ENCODE measurements around the gene SERPINB6.
"Not testable (repeated sequence)": the region's sequence is repeated elsewhere in the genome, so short reads cannot be mapped to it uniquely, and the experiment has no call there.

SERPINB6 gene

GRCh38 chr6:2901645-2902502 lies 69.5 kb downstream of the SERPINB6 start:
- H3K27ac ChIP-seq; in situ Hi-C loops (cut with HindIII; ENCODE audit: low pct_ligation_motif_present, low sequenced_read_pairs); H3K27me3 ChIP-seq (replicated peaks); DNase-seq: not testable (repeated sequence)
- Histone ChIP-seq H3K36me3 (replicated peaks) (peaks cover 13% of the 10 kb centered on the region), H3K4me3 (ENCODE audit: low read depth, low read length) (peak overlapping the region; percentile 75)

GRCh38 chr6:2900821-2901644 lies 70.3 kb downstream of the SERPINB6 start:
- Histone ChIP-seq H3K27me3 (replicated peaks) (no peaks in the 10 kb centered on the region), H3K27ac (no peak overlapping the region), H3K36me3 (replicated peaks) (peaks cover 13% of the 10 kb centered on the region), H3K4me3 (ENCODE audit: low read depth, low read length) (no peak overlapping the region)
- no peak for DNase-seq
- in situ Hi-C loops (cut with HindIII; ENCODE audit: low pct_ligation_motif_present, low sequenced_read_pairs): no loop called here
- TF ChIP-seq CTCF (IDR thresholded peaks at IDR 0.05; ENCODE audit: low read depth, low read length, missing control alignments): no peak

- DNase-seq: no peak
- Histone ChIP-seq H3K4me3 (ENCODE audit: low read depth, low read length) (no peak overlapping the region), H3K36me3 (replicated peaks) (peaks cover 13% of the 10 kb centered on the region), H3K27me3 (replicated peaks) (no peaks in the 10 kb centered on the region), H3K27ac (no peak overlapping the region)
- TF ChIP-seq CTCF (IDR thresholded peaks at IDR 0.05; ENCODE audit: low read depth, low read length, missing control alignments): no peak
- in situ Hi-C loops (cut with HindIII; ENCODE audit: low pct_ligation_motif_present, low sequenced_read_pairs): no loop called here
Measured at GRCh38 chr6:2900221-2900807, 71.1 kb downstream of the SERPINB6 start.

- no peak for DNase-seq
- Histone ChIP-seq H3K4me3 (ENCODE audit: low read depth, low read length) (no peak overlapping the region), H3K27ac (no peak overlapping the region), H3K27me3 (replicated peaks) (no peaks in the 10 kb centered on the region), H3K36me3 (replicated peaks) (peaks cover 19% of the 10 kb centered on the region)
- no peak for TF ChIP-seq CTCF (IDR thresholded peaks at IDR 0.05; ENCODE audit: low read depth, low read length, missing control alignments)
- in situ Hi-C loops (cut with HindIII; ENCODE audit: low pct_ligation_motif_present, low sequenced_read_pairs): no loop called here
Measured at GRCh38 chr6:2899596-2899995, 71.8 kb downstream of the SERPINB6 start.

Measured in brain microvascular endothelial cell (primary cell).